Heart left ventricle (tissue), 13 donors: ENCODE data around the gene NUP214.

Experiments used
- POLR2A ChIP-seq, 2 donors: fragments of 450-650 bp; IDR thresholded peaks; one replicate each; pipeline ENCODE4 v1.6.1; 2017; ENCODE audit warnings: antibody characterized with exemption in 2 of 2, mild to moderate bottlenecking in 2 of 2, moderate library complexity in 2 of 2
- TF ChIP-seq, protein P1 (sequence below), 12 donors: fragments of 200-600 bp; sonication (generic) in 4 of 12; IDR thresholded peaks; one replicate each; pipeline versions ENCODE4 v1.5.0 to v1.8.0; 2018 to 2022; ENCODE audit warnings: antibody characterized with exemption in 12 of 12, mild to moderate bottlenecking in 5 of 12
- donor health status: ischemic (EF 13 %, LVEDD 7.1; RV severe dilation, severe dysfunction).
- donor health status: DM: no; HTN: yes; CAD: no.
- donor health status: DM: no; HTN: no; CAD: no.
- donor health status: ischemic (EF 25% LVEDD 6.9; RV normal size, moderate dysfunction).
- donor health status: ischemic (EF 25% LVEDD 5.7; RV mildly dilated, moderate dysfunction).
- donor health status: ischemic (EF 35%, LVEDD 5.7; RV mildly dilated, moderate dysfunction).
- donor health status: nonischemic (EF 11% LVEDD 7.7; RV severe dilation, severe dysfunction).
- donor health status: DM: yes; HTN: yes; CAD: no.
- donor health status: PGD.
- donor health status: ischemic (EF 29% LVEDD 5.4; RV normal size, mild dysfunction).
- donor health status: nonischemic (EF 23%, LVEDD 6.1; RV moderate dilation, normal function).

DNA sequence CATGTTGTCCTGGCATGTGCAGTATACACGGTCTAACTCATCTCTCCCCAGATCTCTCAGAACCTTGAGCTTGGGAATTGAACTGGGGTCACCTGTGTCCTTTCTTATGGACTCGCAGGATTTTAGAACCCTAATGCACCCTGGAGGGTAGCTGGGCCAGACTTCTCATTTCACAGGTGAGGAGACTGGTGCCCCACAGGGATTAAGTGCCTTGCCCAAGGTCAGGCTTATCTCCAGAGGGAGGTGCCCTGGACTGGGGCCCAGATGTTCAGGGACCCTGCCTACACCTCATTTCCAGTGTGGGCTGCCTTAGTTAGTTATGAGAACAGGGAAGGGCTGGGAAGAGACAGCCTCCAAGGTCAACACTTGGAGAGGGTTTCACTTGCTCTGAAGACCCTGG, 4.0 kb upstream of the NUP214 start:
- TF ChIP-seq, protein P1, sequence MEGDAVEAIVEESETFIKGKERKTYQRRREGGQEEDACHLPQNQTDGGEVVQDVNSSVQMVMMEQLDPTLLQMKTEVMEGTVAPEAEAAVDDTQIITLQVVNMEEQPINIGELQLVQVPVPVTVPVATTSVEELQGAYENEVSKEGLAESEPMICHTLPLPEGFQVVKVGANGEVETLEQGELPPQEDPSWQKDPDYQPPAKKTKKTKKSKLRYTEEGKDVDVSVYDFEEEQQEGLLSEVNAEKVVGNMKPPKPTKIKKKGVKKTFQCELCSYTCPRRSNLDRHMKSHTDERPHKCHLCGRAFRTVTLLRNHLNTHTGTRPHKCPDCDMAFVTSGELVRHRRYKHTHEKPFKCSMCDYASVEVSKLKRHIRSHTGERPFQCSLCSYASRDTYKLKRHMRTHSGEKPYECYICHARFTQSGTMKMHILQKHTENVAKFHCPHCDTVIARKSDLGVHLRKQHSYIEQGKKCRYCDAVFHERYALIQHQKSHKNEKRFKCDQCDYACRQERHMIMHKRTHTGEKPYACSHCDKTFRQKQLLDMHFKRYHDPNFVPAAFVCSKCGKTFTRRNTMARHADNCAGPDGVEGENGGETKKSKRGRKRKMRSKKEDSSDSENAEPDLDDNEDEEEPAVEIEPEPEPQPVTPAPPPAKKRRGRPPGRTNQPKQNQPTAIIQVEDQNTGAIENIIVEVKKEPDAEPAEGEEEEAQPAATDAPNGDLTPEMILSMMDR (IDR thresholded peaks at IDR 0.05): no peak
- TF ChIP-seq POLR2A (IDR thresholded peaks at IDR 0.05): no peak
